K562 (cell line): ENCODE data around the gene SAMD9.
"Not testable (repeated sequence)": the region's sequence is repeated elsewhere in the genome, so short reads cannot be mapped to it uniquely, and the experiment has no call there.

Experiments used
- CREB1 ChIP-seq, 2 experiments: sonication (generic) in 1 of 2; formaldehyde crosslinking in 1 of 2; IDR thresholded peaks; 2 replicates each; pipeline versions ENCODE4 v1.6.1 to v1.8.0; 2012 to 2022; ENCODE audit warnings: inconsistent platforms in 1 of 2, mild to moderate bottlenecking in 1 of 2, missing genetic modification reagents in 1 of 2, moderate library complexity in 1 of 2
- FOXP1 ChIP-seq: sonication (generic); formaldehyde crosslinking; IDR thresholded peaks from 2 replicates; pipeline ENCODE4 v1.8.0; 2022; ENCODE audit warnings: mild to moderate bottlenecking, missing genetic modification reagents
- MCM3 ChIP-seq: fragments of 450-650 bp; IDR thresholded peaks from 2 replicates; pipeline ENCODE4 v1.6.1; 2016
- TF ChIP-seq, protein P1 (sequence below): IDR thresholded peaks from 2 replicates; pipeline ENCODE4 v1.6.1; 2014; ENCODE audit warnings: antibody characterized with exemption
- TF ChIP-seq, protein P2 (sequence below), 3 experiments: IDR thresholded peaks in 2 of 3; conservative IDR thresholded peaks in 1 of 3; 2 replicates each; pipeline ENCODE4 v1.5.1; 2011 to 2012; ENCODE audit warnings: low read length in 3 of 3, mild to moderate bottlenecking in 3 of 3, control low read depth in 2 of 3, improper control_type of control experiment in 1 of 3, inconsistent platforms in 1 of 3, low read depth in 1 of 3, mixed read lengths in 1 of 3, moderate library complexity in 1 of 3; ENCODE audit not compliant: insufficient read depth in 2 of 3
- TF ChIP-seq, protein P3 (sequence below): fragments of 250-450 bp; sonication (Bioruptor Pico); IDR thresholded peaks from 2 replicates; pipeline ENCODE4 v1.4.0; 2020; ENCODE audit warnings: mild to moderate bottlenecking, moderate library complexity
- TF ChIP-seq, protein P4 (sequence below), 3 experiments: fragments of 200-800 bp in 1 of 3; fragments of 250-450 bp in 1 of 3; fragments of 450-650 bp in 1 of 3; sonication (Bioruptor Pico) in 1 of 3; sonication (Bioruptor generic) in 1 of 3; formaldehyde crosslinking in 1 of 3; IDR thresholded peaks; 2 replicates each; pipeline versions ENCODE4 v1.6.1 to v1.8.0; 2016 to 2022; ENCODE audit warnings: mild to moderate bottlenecking in 2 of 3, missing genetic modification characterization in 2 of 3, missing compliant biosample characterization in 1 of 3, moderate library complexity in 1 of 3

DNA sequence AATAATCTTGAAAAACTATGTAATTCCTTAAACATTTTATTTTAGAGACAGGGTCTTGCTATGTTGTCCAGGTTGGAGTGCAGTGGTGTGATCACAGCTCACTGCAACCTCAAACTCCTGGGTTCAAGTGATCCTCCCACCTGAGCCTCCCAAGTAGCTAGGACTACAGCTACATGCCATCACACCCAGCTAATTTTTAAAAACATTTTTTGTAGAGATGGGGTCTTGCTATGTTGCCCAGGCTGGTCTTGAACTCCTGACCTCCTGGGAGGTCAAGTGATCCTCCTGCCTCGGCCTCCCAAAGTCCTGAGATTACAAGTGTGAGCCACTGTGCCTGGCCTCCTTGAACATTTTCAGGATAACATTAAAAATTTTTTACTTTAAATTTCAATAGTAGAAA lies 61.2 kb downstream of the SAMD9 start:
- TF ChIP-seq CREB1 (IDR thresholded peaks at IDR 0.05); CREB1 (CRISPR knock-in tag; IDR thresholded peaks at IDR 0.05); MCM3; FOXP1 (CRISPR knock-in tag): not testable (repeated sequence)
- TF ChIP-seq, protein P1, sequence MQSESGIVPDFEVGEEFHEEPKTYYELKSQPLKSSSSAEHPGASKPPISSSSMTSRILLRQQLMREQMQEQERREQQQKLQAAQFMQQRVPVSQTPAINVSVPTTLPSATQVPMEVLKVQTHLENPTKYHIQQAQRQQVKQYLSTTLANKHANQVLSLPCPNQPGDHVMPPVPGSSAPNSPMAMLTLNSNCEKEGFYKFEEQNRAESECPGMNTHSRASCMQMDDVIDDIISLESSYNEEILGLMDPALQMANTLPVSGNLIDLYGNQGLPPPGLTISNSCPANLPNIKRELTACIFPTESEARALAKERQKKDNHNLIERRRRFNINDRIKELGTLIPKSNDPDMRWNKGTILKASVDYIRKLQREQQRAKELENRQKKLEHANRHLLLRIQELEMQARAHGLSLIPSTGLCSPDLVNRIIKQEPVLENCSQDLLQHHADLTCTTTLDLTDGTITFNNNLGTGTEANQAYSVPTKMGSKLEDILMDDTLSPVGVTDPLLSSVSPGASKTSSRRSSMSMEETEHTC: not testable (repeated sequence)
- TF ChIP-seq, protein P2, sequence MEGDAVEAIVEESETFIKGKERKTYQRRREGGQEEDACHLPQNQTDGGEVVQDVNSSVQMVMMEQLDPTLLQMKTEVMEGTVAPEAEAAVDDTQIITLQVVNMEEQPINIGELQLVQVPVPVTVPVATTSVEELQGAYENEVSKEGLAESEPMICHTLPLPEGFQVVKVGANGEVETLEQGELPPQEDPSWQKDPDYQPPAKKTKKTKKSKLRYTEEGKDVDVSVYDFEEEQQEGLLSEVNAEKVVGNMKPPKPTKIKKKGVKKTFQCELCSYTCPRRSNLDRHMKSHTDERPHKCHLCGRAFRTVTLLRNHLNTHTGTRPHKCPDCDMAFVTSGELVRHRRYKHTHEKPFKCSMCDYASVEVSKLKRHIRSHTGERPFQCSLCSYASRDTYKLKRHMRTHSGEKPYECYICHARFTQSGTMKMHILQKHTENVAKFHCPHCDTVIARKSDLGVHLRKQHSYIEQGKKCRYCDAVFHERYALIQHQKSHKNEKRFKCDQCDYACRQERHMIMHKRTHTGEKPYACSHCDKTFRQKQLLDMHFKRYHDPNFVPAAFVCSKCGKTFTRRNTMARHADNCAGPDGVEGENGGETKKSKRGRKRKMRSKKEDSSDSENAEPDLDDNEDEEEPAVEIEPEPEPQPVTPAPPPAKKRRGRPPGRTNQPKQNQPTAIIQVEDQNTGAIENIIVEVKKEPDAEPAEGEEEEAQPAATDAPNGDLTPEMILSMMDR (IDR thresholded peaks at IDR 0.05 in 2 of 3, conservative IDR thresholded peaks at IDR 0.05 in 1 of 3; ENCODE audit: insufficient read depth in 2 of 3, low read depth in 1 of 3, low read length in 3 of 3): not testable (repeated sequence)
- TF ChIP-seq, protein P3, sequence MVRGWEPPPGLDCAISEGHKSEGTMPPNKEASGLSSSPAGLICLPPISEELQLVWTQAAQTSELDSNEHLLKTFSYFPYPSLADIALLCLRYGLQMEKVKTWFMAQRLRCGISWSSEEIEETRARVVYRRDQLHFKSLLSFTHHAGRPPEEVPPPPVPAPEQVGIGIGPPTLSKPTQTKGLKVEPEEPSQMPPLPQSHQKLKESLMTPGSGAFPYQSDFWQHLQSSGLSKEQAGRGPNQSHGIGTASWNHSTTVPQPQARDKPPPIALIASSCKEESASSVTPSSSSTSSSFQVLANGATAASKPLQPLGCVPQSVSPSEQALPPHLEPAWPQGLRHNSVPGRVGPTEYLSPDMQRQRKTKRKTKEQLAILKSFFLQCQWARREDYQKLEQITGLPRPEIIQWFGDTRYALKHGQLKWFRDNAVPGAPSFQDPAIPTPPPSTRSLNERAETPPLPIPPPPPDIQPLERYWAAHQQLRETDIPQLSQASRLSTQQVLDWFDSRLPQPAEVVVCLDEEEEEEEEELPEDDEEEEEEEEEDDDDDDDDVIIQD (CRISPR knock-in tag): not testable (repeated sequence)
- TF ChIP-seq, protein P4, sequence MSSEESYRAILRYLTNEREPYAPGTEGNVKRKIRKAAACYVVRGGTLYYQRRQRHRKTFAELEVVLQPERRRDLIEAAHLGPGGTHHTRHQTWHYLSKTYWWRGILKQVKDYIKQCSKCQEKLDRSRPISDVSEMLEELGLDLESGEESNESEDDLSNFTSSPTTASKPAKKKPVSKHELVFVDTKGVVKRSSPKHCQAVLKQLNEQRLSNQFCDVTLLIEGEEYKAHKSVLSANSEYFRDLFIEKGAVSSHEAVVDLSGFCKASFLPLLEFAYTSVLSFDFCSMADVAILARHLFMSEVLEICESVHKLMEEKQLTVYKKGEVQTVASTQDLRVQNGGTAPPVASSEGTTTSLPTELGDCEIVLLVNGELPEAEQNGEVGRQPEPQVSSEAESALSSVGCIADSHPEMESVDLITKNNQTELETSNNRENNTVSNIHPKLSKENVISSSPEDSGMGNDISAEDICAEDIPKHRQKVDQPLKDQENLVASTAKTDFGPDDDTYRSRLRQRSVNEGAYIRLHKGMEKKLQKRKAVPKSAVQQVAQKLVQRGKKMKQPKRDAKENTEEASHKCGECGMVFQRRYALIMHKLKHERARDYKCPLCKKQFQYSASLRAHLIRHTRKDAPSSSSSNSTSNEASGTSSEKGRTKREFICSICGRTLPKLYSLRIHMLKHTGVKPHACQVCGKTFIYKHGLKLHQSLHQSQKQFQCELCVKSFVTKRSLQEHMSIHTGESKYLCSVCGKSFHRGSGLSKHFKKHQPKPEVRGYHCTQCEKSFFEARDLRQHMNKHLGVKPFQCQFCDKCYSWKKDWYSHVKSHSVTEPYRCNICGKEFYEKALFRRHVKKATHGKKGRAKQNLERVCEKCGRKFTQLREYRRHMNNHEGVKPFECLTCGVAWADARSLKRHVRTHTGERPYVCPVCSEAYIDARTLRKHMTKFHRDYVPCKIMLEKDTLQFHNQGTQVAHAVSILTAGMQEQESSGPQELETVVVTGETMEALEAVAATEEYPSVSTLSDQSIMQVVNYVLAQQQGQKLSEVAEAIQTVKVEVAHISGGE (CRISPR knock-in tag; IDR thresholded peaks at IDR 0.05): not testable (repeated sequence)
